Thyroid gland (tissue), 4 donors: ENCODE data around the gene SEMA7A. TPM values are rescaled to one million over a fixed set of nuclear protein-coding genes. Genes with fewer than 3 reads are reported as not detected.

Experiments used
- DNase-seq, 2 donors: peaks; one replicate each; pipeline ENCODE4 v3.0.0-alpha.2; 2019
- H3K27ac ChIP-seq, 3 donors: fragments of 200-600 bp; sonication (generic); 1 replicate in 2 of 3; 2 replicates in 1 of 3; pipeline ENCODE4 v1.5.1; 2016 to 2019; ENCODE audit warnings: mild to moderate bottlenecking in 1 of 3, moderate library complexity in 1 of 3
- H3K27me3 ChIP-seq: fragments of 200-600 bp; sonication (generic); one replicate; pipeline ENCODE4 v1.5.1; 2019
- H3K36me3 ChIP-seq, 2 donors: fragments of 200-600 bp; sonication (generic); one replicate each; pipeline ENCODE4 v1.5.1; 2016 to 2019
- H3K4me1 ChIP-seq, 2 donors: fragments of 200-600 bp; sonication (generic); one replicate each; pipeline ENCODE4 v1.5.1; 2017 to 2019
- H3K4me3 ChIP-seq, 3 donors: fragments of 200-600 bp; sonication (generic); replicated peaks in 1 of 3; 1 replicate in 2 of 3; 2 replicates in 1 of 3; pipeline ENCODE4 v1.5.1; 2016; ENCODE audit warnings: mild to moderate bottlenecking in 1 of 3
- H3K9me3 ChIP-seq: fragments of 200-600 bp; sonication (generic); one replicate; pipeline ENCODE4 v1.5.1; 2017
- CTCF ChIP-seq, 6 experiments: fragments of 200-600 bp in 3 of 6; fragments of 450-650 bp in 3 of 6; sonication (generic) in 3 of 6; IDR thresholded peaks; one replicate each; pipeline ENCODE4 v1.5.1; 2016 to 2019; ENCODE audit warnings: antibody characterized with exemption in 6 of 6, mild to moderate bottlenecking in 2 of 6, inconsistent platforms in 1 of 6, moderate library complexity in 1 of 6
- POLR2A ChIP-seq, 2 donors: fragments of 450-650 bp; IDR thresholded peaks; one replicate each; pipeline ENCODE4 v1.6.1; 2017; ENCODE audit warnings: antibody characterized with exemption in 2 of 2, mild to moderate bottlenecking in 2 of 2, moderate library complexity in 1 of 2
- WGBS, 2 donors: methylation state at CpG; one replicate each; pipeline ENCODE4 v1.1.5; 2017; 5-methylcytosine and 5-hydroxymethylcytosine counted together
- intact Hi-C: fragments of 100-400 bp; cut with DNase I; formaldehyde crosslinking; loops from one replicate; pipeline ENCODE4 v1.15.1; 2023
- total RNA-seq, 4 donors: library from RNA; depleted of rRNA; stranded (reverse); fragments of >200 nt; gene quantifications; one replicate each; pipeline ENCODE4 v1.2.3, GENCODE V29; 2016

Gene SEMA7A
- total RNA-seq, 4 donors from 2014 or later: 0.29 to 2.0 (median 1.6) TPM

- Histone ChIP-seq H3K4me3 (no peak overlapping the region), H3K9me3 (no peaks in the 10 kb centered on the region), H3K27ac (no peak overlapping the region), H3K4me1 (no peaks in the 10 kb centered on the region), H3K36me3 (no peaks in the 10 kb centered on the region), H3K27me3 (no peaks in the 10 kb centered on the region)
- 92 to 95% methylated on average over 3 of the region's 3 CpGs for WGBS, 2 donors
- TF ChIP-seq CTCF (IDR thresholded peaks at IDR 0.05) (no peak), POLR2A (IDR thresholded peaks at IDR 0.05) (no peak)
- DNase-seq: no peak
- intact Hi-C loops: no loop called here
Measured at GRCh38 chr15:74399100-74399499, 34.7 kb downstream of the SEMA7A start.

- intact Hi-C loops: no loop called here
- WGBS, 2 donors: 97% methylated on average over 3 to 5 of the region's 5 CpGs
Measured at GRCh38 chr15:74398183-74398582, 35.6 kb downstream of the SEMA7A start.

GRCh38 chr15:74397239-74398068 lies 36.3 kb downstream of the SEMA7A start:
- TF ChIP-seq POLR2A (IDR thresholded peaks at IDR 0.05) (no peak), CTCF (IDR thresholded peaks at IDR 0.05) (no peak)
- no peak overlapping the region for H3K4me3 ChIP-seq
- no peaks in the 10 kb centered on the region for H3K27me3 ChIP-seq
- no peaks in the 10 kb centered on the region for H3K36me3 ChIP-seq
- no peak overlapping the region for H3K27ac ChIP-seq
- H3K4me1 ChIP-seq: no peaks in the 10 kb centered on the region
- intact Hi-C loops: no loop called here
- no peaks in the 10 kb centered on the region for H3K9me3 ChIP-seq
- WGBS, 2 donors: 91 to 96% methylated on average over 5 to 6 of the region's 6 CpGs
- no peak for DNase-seq

More at GRCh38 chr15:74398183-74398582, 35.6 kb downstream of the SEMA7A start:
- H3K4me1 ChIP-seq: no peaks in the 10 kb centered on the region
- no peaks in the 10 kb centered on the region for H3K9me3 ChIP-seq
- no peaks in the 10 kb centered on the region for H3K27me3 ChIP-seq
- no peak for DNase-seq
- no peak overlapping the region for H3K4me3 ChIP-seq
- no peak overlapping the region for H3K27ac ChIP-seq
- no peaks in the 10 kb centered on the region for H3K36me3 ChIP-seq
- TF ChIP-seq POLR2A (IDR thresholded peaks at IDR 0.05) (no peak), CTCF (IDR thresholded peaks at IDR 0.05) (no peak)

GRCh38 chr15:74396445-74397238 lies 37.1 kb downstream of the SEMA7A start:
- H3K9me3 ChIP-seq: no peaks in the 10 kb centered on the region
- WGBS, 2 donors: 56 to 66% methylated on average over 7 to 8 of the region's 9 CpGs
- DNase-seq: no peak

More at GRCh38 chr15:74396445-74397238, 37.1 kb downstream of the SEMA7A start:
- TF ChIP-seq POLR2A (IDR thresholded peaks at IDR 0.05) (no peak), CTCF (IDR thresholded peaks at IDR 0.05) (no peak)
- H3K27ac ChIP-seq: no peak overlapping the region
- H3K4me3 ChIP-seq: no peak overlapping the region
- H3K27me3 ChIP-seq: no peaks in the 10 kb centered on the region
- H3K36me3 ChIP-seq: no peaks in the 10 kb centered on the region
- intact Hi-C loops: no loop called here
- no peaks in the 10 kb centered on the region for H3K4me1 ChIP-seq
